Liver (tissue), 3 donors: ENCODE measurements around the gene ZNF556.

Source experiments
- ATF3 ChIP-seq: IDR thresholded peaks from 2 replicates; pipeline ENCODE4 v1.6.1; 2016; ENCODE audit warnings: antibody characterized with exemption
- CTCF ChIP-seq: fragments of 150-350 bp; IDR thresholded peaks from 2 replicates; pipeline ENCODE4 v1.5.1; 2017; ENCODE audit warnings: improper control_type of control experiment, low read depth, low read length; ENCODE audit not compliant: missing input control
- EGR1 ChIP-seq, 2 donors: IDR thresholded peaks; 2 replicates each; pipeline ENCODE4 v1.6.1; 2016 to 2018; ENCODE audit warnings: antibody characterized with exemption in 2 of 2, low read depth in 2 of 2
- FOXA1 ChIP-seq: IDR thresholded peaks from 2 replicates; pipeline ENCODE4 v1.6.1; 2016; ENCODE audit warnings: antibody characterized with exemption
- HNF4A ChIP-seq, 2 donors: conservative IDR thresholded peaks; 2 replicates each; pipeline ENCODE4 v1.6.1; 2016; ENCODE audit warnings: antibody characterized with exemption in 2 of 2, mild to moderate bottlenecking in 2 of 2
- JUND ChIP-seq, 2 donors: IDR thresholded peaks; 2 replicates each; pipeline ENCODE4 v1.6.1; 2016; ENCODE audit warnings: antibody characterized with exemption in 2 of 2
- MAX ChIP-seq: IDR thresholded peaks from 2 replicates; pipeline ENCODE4 v1.6.1; 2016; ENCODE audit warnings: antibody characterized with exemption
- RAD21 ChIP-seq, 2 donors: IDR thresholded peaks; 2 replicates each; pipeline ENCODE4 v1.6.1; 2016; ENCODE audit warnings: antibody characterized with exemption in 2 of 2, mild to moderate bottlenecking in 2 of 2
- RXRA ChIP-seq, 2 donors: IDR thresholded peaks; 2 replicates each; pipeline ENCODE4 v1.6.1; 2017 to 2018; ENCODE audit warnings: antibody characterized with exemption in 2 of 2, mild to moderate bottlenecking in 1 of 2
- TAF1 ChIP-seq: conservative IDR thresholded peaks from 2 replicates; pipeline ENCODE4 v1.6.1; 2016; ENCODE audit warnings: antibody characterized with exemption, mild to moderate bottlenecking
- YY1 ChIP-seq: IDR thresholded peaks from 2 replicates; pipeline ENCODE4 v1.6.1; 2016; ENCODE audit warnings: antibody characterized with exemption, mild to moderate bottlenecking
- donor health status: healthy.
- donor health status: healthy.

GRCh38 chr19:2858864-2859263, 8.3 kb upstream of the ZNF556 start:
- TF ChIP-seq CTCF (no peak), ATF3 (no peak), RAD21 (IDR thresholded peaks at IDR 0.05) (no peak), EGR1 (IDR thresholded peaks at IDR 0.05; ENCODE audit: low read depth in 2 of 2) (no peak), TAF1 (no peak), HNF4A (conservative IDR thresholded peaks at IDR 0.05) (no peak), YY1 (no peak), FOXA1 (no peak), JUND (IDR thresholded peaks at IDR 0.05) (no peak), MAX (no peak), RXRA (IDR thresholded peaks at IDR 0.05) (no peak)
